ENCODE results near the gene FAM217B.

The FAM217B gene

GRCh38 chr20:59940129-59940955 is at the start of gene FAM217B, which contains the start of gene PPP1R3D:
FAM217B (plus strand) TSS chr20:59940389; CDS start chr20:59943944, 3,555 bp downstream.
PPP1R3D (minus strand) TSS chr20:59940305; CDS start chr20:59939931, 374 bp downstream.
- peak; percentile 92 for DNase-seq

GRCh38 chr20:59891581-59891980 is 48.6 kb upstream of the FAM217B start:
- DNase-seq: peak; percentile 50

- no peak for DNase-seq
Measured at GRCh38 chr20:59895908-59896307, 44.3 kb upstream of the FAM217B start.

- DNase-seq: no peak
Measured at GRCh38 chr20:59902470-59902869, 37.7 kb upstream of the FAM217B start.

GRCh38 chr20:59903621-59904020 is 36.6 kb upstream of the FAM217B start:
- no peak for DNase-seq

GRCh38 chr20:59908855-59909254 is 31.3 kb upstream of the FAM217B start:
- no peak for DNase-seq

- no peak for DNase-seq
Measured at GRCh38 chr20:59911041-59911440, 29.1 kb upstream of the FAM217B start.

- no peak for DNase-seq
Measured at GRCh38 chr20:59912609-59913008, 27.6 kb upstream of the FAM217B start.

GRCh38 chr20:59920944-59921343 is 19.2 kb upstream of the FAM217B start:
- DNase-seq: no peak

GRCh38 chr20:59923514-59923913 is 16.7 kb upstream of the FAM217B start:
- no peak for DNase-seq

GRCh38 chr20:59925359-59925758 is 14.8 kb upstream of the FAM217B start:
- DNase-seq: no peak

GRCh38 chr20:59925899-59926298 is 14.3 kb upstream of the FAM217B start:
- no peak for DNase-seq

- DNase-seq: no peak
Measured at GRCh38 chr20:59931511-59932312, 8.5 kb upstream of the FAM217B start.

GRCh38 chr20:59932616-59933295 is 7.4 kb upstream of the FAM217B start:
- DNase-seq: no peak

GRCh38 chr20:59933296-59933848 is 6.8 kb upstream of the FAM217B start, which contains the start of gene SYCP2:
SYCP2 (minus strand) TSS chr20:59933637; CDS start chr20:59922413, 11,224 bp downstream.
- no peak for DNase-seq

- peak; percentile 76 for DNase-seq
Measured at GRCh38 chr20:59933849-59934585, 6.2 kb upstream of the FAM217B start.

- no peak for DNase-seq
Measured at GRCh38 chr20:59935457-59936185, 4.6 kb upstream of the FAM217B start.

- DNase-seq: no peak
Measured at GRCh38 chr20:59936409-59936808, 3.8 kb upstream of the FAM217B start.

- DNase-seq: no peak
Measured at GRCh38 chr20:59937150-59937549, 3.0 kb upstream of the FAM217B start.

- DNase-seq: peak; percentile 31
Measured at GRCh38 chr20:59938221-59938620, 2.0 kb upstream of the FAM217B start.

GRCh38 chr20:59938696-59939051 is 1.5 kb upstream of the FAM217B start:
- no peak for DNase-seq

Data from kidney glomerular epithelial cell (primary cell).